HCT116 (cell line): ENCODE data around the gene PSMC5.

Experiments
- CTCF ChIP-seq, 3 experiments: fragments of 200-600 bp in 1 of 3; sonication (generic) in 1 of 3; IDR thresholded peaks in 2 of 3; conservative IDR thresholded peaks in 1 of 3; 2 replicates each; pipeline ENCODE4 v1.5.1; 2012 to 2017; ENCODE audit warnings: low read depth in 2 of 3, low read length in 2 of 3, antibody characterized with exemption in 1 of 3, borderline replicate concordance in 1 of 3, control low read depth in 1 of 3, mild to moderate bottlenecking in 1 of 3, mixed read lengths in 1 of 3, mixed run types in 1 of 3, moderate library complexity in 1 of 3; ENCODE audit not compliant: insufficient read depth in 1 of 3
- EZH2 ChIP-seq: fragments of 200-600 bp; sonication (generic); IDR thresholded peaks from 2 replicates; pipeline ENCODE4 v1.6.1; 2017; ENCODE audit warnings: antibody characterized with exemption, mixed run types
- FOSL1 ChIP-seq: IDR thresholded peaks from 2 replicates; pipeline ENCODE4 v1.6.1; 2012; ENCODE audit warnings: low read depth
- JUND ChIP-seq: IDR thresholded peaks from 2 replicates; pipeline ENCODE4 v1.6.1; 2012
- POLR2A ChIP-seq: IDR thresholded peaks from 2 replicates; pipeline ENCODE4 v1.7.0; 2011; ENCODE audit warnings: borderline replicate concordance; ENCODE audit not compliant: insufficient read depth, insufficient read length; ENCODE audit errors: extremely low read depth
- POLR2AphosphoS5 ChIP-seq: IDR thresholded peaks from 2 replicates; pipeline ENCODE4 v1.6.1; 2011; ENCODE audit warnings: mild to moderate bottlenecking, low read depth, low read length, moderate library complexity
- SIN3A ChIP-seq: IDR thresholded peaks from 2 replicates; pipeline ENCODE4 v1.6.1; 2012; ENCODE audit warnings: low read depth
- ZBTB33 ChIP-seq: IDR thresholded peaks from 2 replicates; pipeline ENCODE4 v1.6.1; 2011; ENCODE audit warnings: mild to moderate bottlenecking, low read length, moderate library complexity; ENCODE audit not compliant: insufficient replicate concordance; ENCODE audit errors: extremely low read depth
- ZNF274 ChIP-seq: fragments of 200-500 bp; sonication (Bioruptor generic); IDR thresholded peaks from 2 replicates; pipeline ENCODE4 v1.6.1; 2014; ENCODE audit warnings: mild to moderate bottlenecking, low read depth, low read length, inconsistent platforms

DNA sequence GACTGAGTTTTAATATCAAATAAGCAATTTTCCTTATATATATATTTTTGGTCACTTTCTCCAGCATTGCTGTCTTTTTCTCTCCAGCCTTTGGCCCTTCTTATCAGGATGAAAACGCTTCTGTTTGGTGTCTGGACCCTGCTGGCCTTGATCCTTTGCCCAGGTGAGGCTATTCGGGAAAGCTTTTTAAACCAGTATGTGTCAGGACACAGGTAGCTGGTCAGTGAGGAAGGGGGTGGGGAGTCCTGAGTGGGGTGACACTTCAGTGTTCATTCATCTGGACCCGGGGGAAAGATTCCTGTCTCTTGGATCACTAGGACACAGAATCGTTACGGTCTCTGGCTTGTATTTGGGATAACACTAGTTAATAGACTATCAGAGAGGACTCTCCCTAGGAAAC is 27.5 kb downstream of the PSMC5 start:
- TF ChIP-seq POLR2AphosphoS5 (no peak), JUND (no peak), EZH2 (no peak), CTCF (IDR thresholded peaks at IDR 0.05 in 2 of 3, conservative IDR thresholded peaks at IDR 0.05 in 1 of 3; ENCODE audit: borderline replicate concordance in 1 of 3, insufficient read depth in 1 of 3, low read depth in 2 of 3, low read length in 2 of 3) (no peak), POLR2A (no peak), SIN3A (no peak), ZNF274 (no peak), FOSL1 (no peak), ZBTB33 (no peak)
